Adipose tissue (tissue), 3 donors: ENCODE measurements around the gene SLC25A19. TPM values are rescaled to one million over a fixed set of nuclear protein-coding genes. Genes with fewer than 3 reads are reported as not detected.

Experiments
- H3K27ac ChIP-seq: one replicate; pipeline ENCODE4 v1.5.1; 2013; ENCODE audit warnings: low read depth, low read length
- WGBS, 3 donors: extraction: QIAGEN DNeasy Blood & Tissue Kit; methylation state at CpG; one replicate each; pipeline ENCODE4 v1.1.7; 2013; 5-methylcytosine and 5-hydroxymethylcytosine counted together
- polyA plus RNA-seq, 3 donors: library from polyadenylated mRNA; stranded (reverse); fragments of 200-250 nt; gene quantifications; one replicate each; pipeline ENCODE4 v1.2.3, GENCODE V29; 2013
- donor health status: healthy with polysubstance abuse.
- donor health status: Bipolar disorder and iron deficiency.
- donor health status: healthy.

The SLC25A19 gene
- polyA plus RNA-seq, 3 donors = 8.1 to 13.8 (median 12.4) TPM

GRCh38 chr17:75231741-75232464 lies 57.3 kb downstream of the SLC25A19 start:
- no peak overlapping the region for H3K27ac ChIP-seq
- WGBS, 3 donors = 92 to 94% (median 93%) methylated on average over 18 of the region's 18 CpGs

- no peak overlapping the region for H3K27ac ChIP-seq
- 89 to 95% (median 92%) methylated on average over 8 of the region's 8 CpGs for WGBS, 3 donors
These were observed 58.2 kb downstream of the SLC25A19 start for GRCh38 chr17:75231071-75231470.

GRCh38 chr17:75228847-75229246 lies 60.4 kb downstream of the SLC25A19 start:
- H3K27ac ChIP-seq = no peak overlapping the region
- WGBS, 3 donors = 45 to 83% (median 49%) methylated on average over 4 of the region's 4 CpGs

GRCh38 chr17:75228305-75228704 lies 60.9 kb downstream of the SLC25A19 start:
- H3K27ac ChIP-seq = no peak overlapping the region
- WGBS, 3 donors = 30 to 62% (median 36%) methylated on average over 2 of the region's 2 CpGs

- H3K27ac ChIP-seq = no peak overlapping the region
- 78 to 85% (median 84%) methylated on average over 5 of the region's 5 CpGs for WGBS, 3 donors
These were observed 61.5 kb downstream of the SLC25A19 start for GRCh38 chr17:75227729-75228128.

GRCh38 chr17:75225016-75225415 lies 64.2 kb downstream of the SLC25A19 start:
- 70 to 79% (median 76%) methylated on average over 14 of the region's 14 CpGs for WGBS, 3 donors
- H3K27ac ChIP-seq = no peak overlapping the region

Other genes with a start within 250 kb of the SLC25A19 start
- 100 to 1,000 TPM; 180 to 535 (median 429) TPM for gene ATP5PD, start 242.5 kb downstream of the SLC25A19 start, polyA plus RNA-seq
- gene KCTD2, start 242.2 kb downstream of the SLC25A19 start, polyA plus RNA-seq = 10 to 100 TPM in 2 of 3 donors, 1 to 10 TPM in 1; 8.4 to 31.6 (median 23.7) TPM
- gene SLC16A5, start 201.5 kb downstream of the SLC25A19 start, polyA plus RNA-seq = 1 to 10 TPM; 2.0 to 7.1 (median 5.6) TPM
- 1 to 10 TPM; 2.9 to 6.1 (median 4.2) TPM for gene ARMC7, start 179.5 kb downstream of the SLC25A19 start, polyA plus RNA-seq
- 10 to 100 TPM; 37.9 to 55.8 (median 51.3) TPM for gene NT5C, start 157.7 kb downstream of the SLC25A19 start, polyA plus RNA-seq
- gene JPT1, start 134.9 kb downstream of the SLC25A19 start, polyA plus RNA-seq = 10 to 100 TPM; 23.9 to 63.1 (median 56.7) TPM
- 100 to 1,000 TPM in 1 of 3 donors, 10 to 100 TPM in 2; 31.2 to 122 (median 53.5) TPM for gene SUMO2, start 106.5 kb downstream of the SLC25A19 start, polyA plus RNA-seq
- gene NUP85, start 83.8 kb downstream of the SLC25A19 start, polyA plus RNA-seq = 10 to 100 TPM; 26.8 to 40.3 (median 31.3) TPM
- 10 to 100 TPM; 16.3 to 28.2 (median 22.0) TPM for gene GGA3, start 27.8 kb downstream of the SLC25A19 start, polyA plus RNA-seq
- 10 to 100 TPM; 28.9 to 82.7 (median 51.6) TPM for gene MRPS7, start 27.6 kb downstream of the SLC25A19 start, polyA plus RNA-seq
- 10 to 100 TPM; 18.0 to 21.6 (median 19.0) TPM for gene MIF4GD, start 18.2 kb downstream of the SLC25A19 start, polyA plus RNA-seq
- gene GRB2, start 116.2 kb upstream of the SLC25A19 start, polyA plus RNA-seq = 10 to 100 TPM; 23.7 to 73.0 (median 58.6) TPM
- 10 to 100 TPM; 26.3 to 63.5 (median 47.1) TPM for gene TMEM94, start 167.2 kb upstream of the SLC25A19 start, polyA plus RNA-seq
- 10 to 100 TPM in 2 of 3 donors, 1 to 10 TPM in 1; 6.6 to 42.1 (median 39.6) TPM for gene CASKIN2, start 226.1 kb upstream of the SLC25A19 start, polyA plus RNA-seq
- 10 to 100 TPM; 20.1 to 22.7 (median 22.3) TPM for gene TSEN54, start 227.1 kb upstream of the SLC25A19 start, polyA plus RNA-seq
- 10 to 100 TPM; 11.8 to 93.4 (median 20.3) TPM for gene LLGL2, start 236.3 kb upstream of the SLC25A19 start, polyA plus RNA-seq